Measurements from ENCODE around the gene SMIM32.

The SMIM32 gene

DNA sequence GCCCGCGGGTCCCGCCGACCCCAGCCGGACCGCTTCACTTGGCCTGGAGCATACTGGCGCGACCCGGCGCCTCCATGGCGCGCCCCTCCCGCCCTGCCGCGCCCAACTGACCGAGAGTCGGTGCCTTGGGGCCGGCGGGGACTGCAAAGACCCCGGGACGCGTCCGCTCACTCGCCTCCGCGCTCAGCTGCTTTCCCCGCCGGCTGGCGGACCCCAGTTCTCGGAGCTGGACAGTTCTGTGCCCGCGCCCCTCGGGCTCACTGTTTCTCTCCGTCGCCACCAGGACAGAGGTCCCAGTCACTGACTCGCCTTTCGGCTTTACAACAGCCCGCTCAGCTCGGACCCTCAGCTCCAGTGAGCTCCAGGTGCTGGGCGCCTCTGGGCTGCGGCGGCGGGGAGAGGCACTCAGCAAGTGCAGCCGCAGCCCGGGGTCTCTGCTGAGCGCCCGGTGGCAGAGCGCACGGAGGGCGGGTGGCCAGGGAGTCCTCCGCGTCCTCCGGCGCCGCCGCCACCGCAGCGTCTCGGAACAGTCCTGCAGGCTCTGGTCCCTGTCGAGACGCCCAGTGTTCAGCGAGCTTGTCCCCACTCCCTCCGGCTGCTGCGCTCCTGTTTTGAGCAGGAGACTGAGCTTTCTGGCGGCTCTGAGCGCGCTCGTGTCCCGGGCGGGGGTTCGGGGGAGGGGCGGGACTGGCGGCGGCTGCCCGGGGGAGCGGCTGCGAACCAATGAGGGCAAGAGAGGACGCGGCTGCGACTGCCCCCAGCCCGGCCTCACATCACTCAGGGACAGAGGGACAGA lies at the start of gene SMIM32:
Gene SMIM32 (minus strand): TSS at position 637 of the 796 bp plus-strand sequence. CDS start 638 bp downstream, outside the sequence.
- no peak for DNase-seq (ENCODE audit: insufficient read length, low spot score)

DNA sequence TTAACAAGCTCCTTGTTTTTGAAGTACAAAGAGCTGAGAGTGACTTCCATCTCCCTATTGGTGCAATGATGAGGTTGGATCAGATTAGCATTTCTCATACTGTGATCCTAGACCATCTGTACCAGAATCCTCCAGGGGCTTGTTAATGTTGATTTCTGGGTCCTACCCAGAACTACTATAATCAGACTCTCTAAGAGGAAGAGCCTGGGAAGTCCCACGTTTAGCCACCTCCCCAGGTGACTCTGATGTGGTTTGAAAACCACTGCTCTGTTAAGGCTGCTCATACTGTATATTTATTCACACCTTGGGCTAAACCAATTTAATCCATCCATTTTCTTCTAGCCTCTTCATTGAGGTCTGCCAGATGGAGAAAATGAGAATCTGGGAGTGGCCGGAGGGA lies 49.6 kb upstream of the SMIM32 start:
- FAIRE-seq (no peak), DNase-seq (ENCODE audit: insufficient read length, low spot score) (no peak)

More for the DNA sequence above, at the start of gene SMIM32:
- no peak for FAIRE-seq

DNA sequence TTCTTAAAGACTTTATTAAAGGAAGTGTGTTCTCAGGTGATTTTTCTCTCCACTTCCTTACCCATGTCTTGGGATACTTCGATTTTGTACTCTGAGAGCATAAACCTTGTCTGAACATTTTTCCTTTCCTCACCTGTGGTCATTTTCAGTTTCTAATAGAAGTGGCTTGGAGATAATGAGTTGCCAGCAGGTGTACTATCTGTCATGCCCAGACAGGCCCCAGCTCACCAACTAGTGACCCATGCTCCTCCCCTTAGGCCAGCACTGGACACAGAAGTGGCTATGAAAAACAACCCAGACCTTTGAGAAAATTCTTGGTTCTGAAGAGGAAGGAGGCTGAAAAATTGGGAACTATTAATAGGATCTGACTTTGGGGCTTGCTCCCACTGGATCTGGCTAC lies 49.2 kb upstream of the SMIM32 start:
- no peak for FAIRE-seq

GRCh38 chr5:136240894-136241293 lies 47.9 kb upstream of the SMIM32 start:
- no peak for FAIRE-seq
- no peak for DNase-seq (ENCODE audit: insufficient read length, low spot score)

More for the DNA sequence above, 49.2 kb upstream of the SMIM32 start:
- DNase-seq (ENCODE audit: insufficient read length, low spot score), result no peak

GRCh38 chr5:136236479-136237083 lies 43.6 kb upstream of the SMIM32 start:
- DNase-seq (ENCODE audit: insufficient read length, low spot score) (no peak), FAIRE-seq (no peak)

DNA sequence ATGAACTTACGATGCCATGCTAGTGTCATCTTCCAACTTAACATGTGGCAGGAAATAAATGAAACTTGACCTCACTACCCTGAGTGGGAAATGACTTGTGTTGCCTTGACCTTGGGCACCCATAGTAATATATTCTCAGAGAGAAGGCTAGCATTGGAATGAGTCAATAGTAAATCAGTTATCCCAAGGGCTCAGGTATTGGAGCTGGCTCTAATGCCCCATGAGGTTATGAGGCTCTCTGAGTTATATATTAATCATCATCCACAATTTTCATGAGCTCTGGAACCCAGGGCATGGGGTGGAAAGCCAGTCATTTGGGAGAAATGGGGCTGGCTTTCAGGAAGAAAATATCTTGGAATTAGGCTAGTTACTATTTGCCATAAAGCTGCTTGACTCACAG lies 42.4 kb upstream of the SMIM32 start:
- DNase-seq (ENCODE audit: insufficient read length, low spot score) (no peak), FAIRE-seq (no peak)

- FAIRE-seq (no peak), DNase-seq (ENCODE audit: insufficient read length, low spot score) (no peak)
Measured at GRCh38 chr5:136232316-136232715, 39.4 kb upstream of the SMIM32 start.

GRCh38 chr5:136230176-136230575 lies 37.2 kb upstream of the SMIM32 start:
- DNase-seq (ENCODE audit: insufficient read length, low spot score) (no peak), FAIRE-seq (no peak)

DNA sequence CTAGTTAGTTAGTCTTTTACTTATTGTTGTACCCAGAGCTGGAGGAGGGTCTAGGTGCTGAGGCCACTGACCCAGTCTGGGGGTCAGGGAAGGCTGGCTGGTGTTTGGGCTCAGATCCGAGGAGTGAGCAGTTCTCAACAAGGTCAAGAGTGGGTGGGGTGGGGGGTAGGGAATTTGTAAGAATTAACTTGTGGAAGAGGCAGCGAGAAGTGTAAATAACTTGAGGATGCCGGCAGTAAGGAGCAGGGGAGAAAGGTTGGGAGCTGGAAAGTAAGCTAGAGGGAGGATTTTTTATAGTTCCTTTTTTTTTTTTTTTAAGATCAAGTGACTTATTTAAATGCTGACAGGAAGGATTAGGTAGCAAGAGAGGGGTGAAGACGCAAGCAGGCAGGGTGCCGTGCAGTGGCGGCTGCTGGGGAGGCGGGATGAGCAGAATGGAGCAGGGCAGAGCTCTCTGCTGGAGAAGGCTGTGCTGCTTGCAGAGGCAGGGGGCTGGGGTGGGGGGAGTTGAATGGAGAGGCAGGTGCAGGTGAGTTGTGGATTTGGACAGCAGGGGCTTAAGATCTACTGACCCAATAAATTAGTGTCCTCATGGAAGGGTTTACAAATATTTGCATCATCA lies 35.3 kb upstream of the SMIM32 start:
- FAIRE-seq (no peak), DNase-seq (ENCODE audit: insufficient read length, low spot score) (no peak)

DNA sequence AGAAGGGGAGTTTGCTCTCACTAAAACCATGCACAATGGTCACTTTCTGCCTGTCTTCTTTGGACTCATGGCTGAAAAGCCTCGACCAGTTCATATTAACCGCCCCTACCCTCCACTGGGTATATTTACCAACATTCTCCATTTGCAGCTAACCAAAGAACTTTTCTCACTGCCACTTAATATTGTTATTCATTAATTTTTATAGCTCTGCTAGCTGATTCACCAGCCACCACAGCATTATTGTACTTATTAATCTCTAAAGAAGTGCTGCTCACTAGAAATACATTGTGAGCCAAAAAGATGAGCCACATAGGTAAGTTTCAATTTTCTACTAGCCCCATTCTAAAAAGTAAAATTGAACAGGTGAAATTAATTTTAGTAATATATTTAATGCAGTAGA lies 33.4 kb upstream of the SMIM32 start:
- no peak for FAIRE-seq
- no peak for DNase-seq (ENCODE audit: insufficient read length, low spot score)

DNA sequence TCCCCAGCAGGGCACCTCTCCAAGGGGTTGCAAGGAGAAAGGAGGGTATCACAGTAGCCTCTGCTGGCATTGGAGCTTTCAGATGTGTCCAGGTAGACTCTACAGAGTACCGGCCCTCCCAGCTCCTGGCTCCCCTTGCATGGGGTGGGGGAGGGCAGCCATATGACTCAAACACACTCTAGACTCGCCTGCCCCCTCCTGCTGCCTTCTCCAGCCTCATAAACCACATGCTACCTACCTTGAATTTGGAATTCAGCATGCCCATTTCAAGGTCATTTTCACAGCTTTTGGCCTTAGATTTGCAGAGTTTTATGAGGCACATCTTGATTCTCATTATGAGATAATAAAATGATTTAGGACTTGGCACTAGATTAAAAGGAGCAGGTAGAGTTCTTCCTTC lies 32.8 kb upstream of the SMIM32 start:
- no peak for FAIRE-seq
- DNase-seq (ENCODE audit: insufficient read length, low spot score), result no peak

DNA sequence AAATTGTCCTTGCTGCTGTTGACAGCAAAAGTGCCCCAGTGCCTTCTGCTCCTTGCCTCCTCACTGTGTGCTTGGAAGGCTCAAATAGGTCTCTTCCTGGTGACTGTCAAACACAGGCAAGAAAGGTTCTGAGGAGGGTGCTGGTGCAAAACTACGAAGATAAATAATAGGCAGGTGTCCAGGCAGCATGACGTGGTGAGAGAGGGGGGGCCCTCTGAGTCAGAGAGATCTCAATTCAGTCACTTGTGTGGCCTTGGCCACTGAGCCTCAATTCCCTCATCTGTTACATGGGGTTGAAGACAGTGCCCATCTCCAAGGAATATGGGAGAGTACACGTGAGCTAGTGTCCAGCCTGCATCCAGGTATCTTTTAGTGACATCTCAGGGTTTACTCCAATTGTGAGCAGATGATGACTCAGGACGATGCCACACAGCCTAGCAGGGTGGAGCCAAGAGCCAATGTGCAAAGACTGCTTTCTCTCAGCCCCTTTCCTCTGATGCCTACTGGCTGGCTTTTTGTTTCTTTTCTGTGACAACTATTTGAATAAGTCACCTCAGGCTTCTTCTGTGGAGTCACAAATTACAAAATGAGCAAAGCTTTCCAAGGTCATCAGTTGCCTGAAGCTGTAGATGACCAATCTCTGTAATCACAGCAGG lies 29.7 kb upstream of the SMIM32 start:
- DNase-seq (ENCODE audit: insufficient read length, low spot score) (no peak), FAIRE-seq (no peak)

DNA sequence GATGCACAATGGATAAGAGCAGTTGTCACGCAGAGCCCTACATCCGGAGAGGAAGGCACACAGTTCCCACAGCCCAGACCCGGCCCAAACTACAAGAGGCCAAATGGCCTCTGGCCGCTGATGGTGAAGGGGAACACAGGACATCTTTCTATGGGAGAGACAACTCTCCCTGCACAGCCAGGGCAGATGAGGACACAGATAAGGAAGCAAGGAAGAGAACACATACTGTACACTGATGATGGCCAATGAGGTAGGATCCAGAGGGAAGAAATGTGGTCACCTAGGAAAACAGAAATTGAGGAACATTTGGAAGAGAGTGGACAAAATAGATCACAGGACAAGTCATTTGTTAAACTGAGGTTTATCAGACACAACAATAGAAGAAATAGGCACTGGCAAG lies 28.4 kb upstream of the SMIM32 start:
- no peak for FAIRE-seq
- DNase-seq (ENCODE audit: insufficient read length, low spot score), result no peak

- FAIRE-seq (no peak), DNase-seq (ENCODE audit: insufficient read length, low spot score) (no peak)
Measured at GRCh38 chr5:136216230-136216629, 23.3 kb upstream of the SMIM32 start.

DNA sequence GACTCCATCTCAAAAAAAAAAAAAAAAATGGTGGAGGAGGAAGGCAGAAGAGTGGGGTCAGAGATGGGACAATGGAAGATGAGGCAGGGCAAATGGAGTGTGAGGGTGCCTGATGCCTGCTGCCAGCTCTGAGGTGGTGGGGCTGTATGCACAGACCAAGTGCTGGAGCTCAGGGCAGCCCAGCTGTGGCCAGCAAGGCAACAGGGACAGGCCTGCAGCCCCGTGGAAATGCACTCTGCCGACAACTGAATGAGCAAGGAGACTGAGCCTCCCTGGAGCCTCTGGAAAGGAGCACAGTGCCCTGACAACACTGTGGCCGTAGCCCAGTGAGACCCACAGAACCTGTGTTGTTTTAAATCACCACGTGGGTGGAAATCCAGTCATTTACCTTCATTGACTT lies 22.9 kb upstream of the SMIM32 start:
- DNase-seq (ENCODE audit: insufficient read length, low spot score), result no peak
- no peak for FAIRE-seq

GRCh38 chr5:136213919-136214493 lies 21.0 kb upstream of the SMIM32 start:
- FAIRE-seq (no peak), DNase-seq (ENCODE audit: insufficient read length, low spot score) (no peak)

DNA sequence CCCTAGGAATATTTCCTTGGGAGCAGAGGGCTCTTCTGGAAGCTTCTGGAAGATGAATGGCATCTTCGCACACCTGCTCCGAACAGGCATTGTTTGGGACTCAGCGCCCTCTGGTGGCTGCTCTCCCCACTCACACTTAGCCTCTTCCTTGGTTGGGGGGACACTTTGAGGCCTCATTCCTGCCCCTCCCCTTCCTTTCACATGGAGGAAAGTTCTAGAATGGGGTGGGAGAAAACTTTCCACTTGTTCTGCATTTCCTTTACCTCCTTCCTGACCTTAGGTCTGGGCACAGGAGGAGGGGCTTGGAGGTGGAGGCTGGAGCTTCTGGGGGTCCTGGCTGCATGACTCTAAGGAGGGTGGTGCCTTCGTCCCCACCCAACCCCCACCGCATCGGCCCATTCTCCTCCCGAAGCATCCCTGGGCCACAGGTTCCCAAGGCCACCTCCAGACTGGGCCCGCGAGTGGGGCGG lies 19.3 kb upstream of the SMIM32 start:
- peak; percentile 57 for DNase-seq (ENCODE audit: insufficient read length, low spot score)

GRCh38 chr5:136211282-136212040 lies 18.5 kb upstream of the SMIM32 start:
- FAIRE-seq, result no peak
- no peak for DNase-seq (ENCODE audit: insufficient read length, low spot score)

More for the DNA sequence above, 19.3 kb upstream of the SMIM32 start:
- FAIRE-seq, result peak; percentile 85

DNA sequence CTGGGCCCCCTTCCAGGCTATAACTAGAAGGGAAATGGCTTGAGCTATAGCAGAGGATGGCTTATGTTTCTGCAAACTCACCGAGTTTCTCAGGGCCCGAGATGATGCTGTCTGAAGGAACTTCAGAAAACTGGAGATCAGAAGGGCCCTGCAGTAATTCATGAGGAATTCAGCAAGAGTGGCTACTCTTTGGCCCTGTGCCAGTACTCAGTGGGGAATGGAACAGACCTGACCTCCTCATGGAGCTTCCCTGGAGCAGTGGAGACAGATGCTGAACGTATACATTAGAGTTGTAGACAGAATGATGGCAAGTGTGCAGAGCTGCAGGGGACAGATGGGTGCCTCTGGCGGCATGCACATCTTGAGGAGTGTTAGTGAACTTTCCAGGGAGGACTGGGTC lies 17.3 kb upstream of the SMIM32 start:
- DNase-seq (ENCODE audit: insufficient read length, low spot score) (no peak), FAIRE-seq (no peak)

- FAIRE-seq, result no peak
Measured at GRCh38 chr5:136209346-136209910, 16.5 kb upstream of the SMIM32 start.

More at GRCh38 chr5:136209346-136209910, 16.5 kb upstream of the SMIM32 start:
- DNase-seq (ENCODE audit: insufficient read length, low spot score), result no peak

All from GM19239 (cell line).